H9 (cell line): ENCODE data around the gene SPTLC3. TPM values are rescaled to one million over a fixed set of nuclear protein-coding genes. Genes with fewer than 3 reads are reported as not detected.

Experiments used
- DNase-seq: peaks from one replicate; pipeline ENCODE4 v3.0.0-alpha.2; 2017
- H2AFZ ChIP-seq: one replicate; pipeline ENCODE4 v1.6.1; 2013; ENCODE audit warnings: mild to moderate bottlenecking, low read length, control low read depth, moderate library complexity
- H2AK5ac ChIP-seq: 2 replicates; pipeline ENCODE4 v1.6.1; 2013; ENCODE audit warnings: low read length, control low read depth, mixed read lengths; ENCODE audit not compliant: insufficient read length
- H2BK120ac ChIP-seq: one replicate; pipeline ENCODE4 v1.6.1; 2013; ENCODE audit warnings: low read depth, mild to moderate bottlenecking, low read length, control low read depth, inconsistent platforms; ENCODE audit not compliant: poor library complexity, severe bottlenecking
- H2BK12ac ChIP-seq: 2 replicates; pipeline ENCODE4 v1.6.1; 2013; ENCODE audit warnings: low read length, control low read depth, mixed read lengths, low read depth; ENCODE audit not compliant: insufficient read length
- H2BK15ac ChIP-seq: 2 replicates; pipeline ENCODE4 v1.6.1; 2013; ENCODE audit warnings: low read depth, low read length, control low read depth
- H2BK20ac ChIP-seq: one replicate; pipeline ENCODE4 v1.6.1; 2013; ENCODE audit warnings: low read depth, mild to moderate bottlenecking, low read length, control low read depth, inconsistent platforms; ENCODE audit not compliant: poor library complexity, severe bottlenecking
- H2BK5ac ChIP-seq: 2 replicates; pipeline ENCODE4 v1.6.1; 2013; ENCODE audit warnings: low read length, control low read depth, mixed read lengths; ENCODE audit not compliant: insufficient read length
- H3K14ac ChIP-seq: 2 replicates; pipeline ENCODE4 v1.6.1; 2013; ENCODE audit warnings: low read length, control low read depth; ENCODE audit not compliant: insufficient read depth
- H3K18ac ChIP-seq: 2 replicates; pipeline ENCODE4 v1.6.1; 2013; ENCODE audit warnings: low read depth, mild to moderate bottlenecking, mixed read lengths, low read length, control low read depth; ENCODE audit not compliant: insufficient read length
- H3K23ac ChIP-seq: 2 replicates; pipeline ENCODE4 v1.6.1; 2013; ENCODE audit warnings: low read length, control low read depth, mixed read lengths, low read depth; ENCODE audit not compliant: insufficient read length
- H3K23me2 ChIP-seq: 2 replicates; pipeline ENCODE4 v1.6.1; 2013; ENCODE audit warnings: low read depth, mild to moderate bottlenecking, mixed read lengths, low read length, control low read depth; ENCODE audit not compliant: insufficient read length, poor library complexity, severe bottlenecking
- H3K27ac ChIP-seq: 2 replicates; pipeline ENCODE4 v1.5.1; 2013; ENCODE audit warnings: low read length, control low read depth, mixed read lengths, low read depth; ENCODE audit not compliant: insufficient read length
- H3K27me3 ChIP-seq: 2 replicates; pipeline ENCODE4 v1.6.1; 2013; ENCODE audit warnings: low read length, control low read depth, inconsistent platforms; ENCODE audit not compliant: insufficient read depth
- H3K4ac ChIP-seq: 2 replicates; pipeline ENCODE4 v1.6.1; 2013; ENCODE audit warnings: low read depth, mild to moderate bottlenecking, control low read depth, inconsistent platforms, low read length, moderate library complexity
- H3K4me1 ChIP-seq: 2 replicates; pipeline ENCODE4 v1.6.1; 2013; ENCODE audit warnings: low read length, control low read depth, inconsistent platforms; ENCODE audit not compliant: insufficient read depth
- H3K4me2 ChIP-seq: 2 replicates; pipeline ENCODE4 v1.6.1; 2013; ENCODE audit warnings: low read length, control low read depth, mixed read lengths; ENCODE audit not compliant: insufficient read length, insufficient read depth
- H3K56ac ChIP-seq: 2 replicates; pipeline ENCODE4 v1.6.1; 2013; ENCODE audit warnings: low read depth, mild to moderate bottlenecking, mixed read lengths, low read length, control low read depth; ENCODE audit not compliant: insufficient read length
- H3K79me1 ChIP-seq: 2 replicates; pipeline ENCODE4 v1.6.1; 2013; ENCODE audit warnings: low read depth, mild to moderate bottlenecking, moderate library complexity, low read length, control low read depth, inconsistent platforms; ENCODE audit not compliant: insufficient read depth, poor library complexity, severe bottlenecking
- H3K79me2 ChIP-seq: 2 replicates; pipeline ENCODE4 v1.6.1; 2013; ENCODE audit warnings: low read length, control low read depth, inconsistent platforms; ENCODE audit not compliant: insufficient read depth
- H3K9ac ChIP-seq: 2 replicates; pipeline ENCODE4 v1.6.1; 2013; ENCODE audit warnings: low read length, control low read depth, mixed read lengths; ENCODE audit not compliant: insufficient read length; ENCODE audit errors: extremely low read depth
- H3K9me3 ChIP-seq: one replicate; pipeline ENCODE4 v1.6.1; 2013; ENCODE audit warnings: low read depth, low read length, inconsistent platforms; ENCODE audit not compliant: control insufficient read depth
- H3T11ph ChIP-seq: one replicate; pipeline ENCODE4 v1.6.1; 2013; ENCODE audit warnings: mild to moderate bottlenecking, low read length, control low read depth, inconsistent platforms
- H4K20me1 ChIP-seq: one replicate; pipeline ENCODE4 v1.6.1; 2013; ENCODE audit not compliant: control insufficient read depth, insufficient read length, insufficient read depth
- H4K5ac ChIP-seq: 2 replicates; pipeline ENCODE4 v1.6.1; 2013; ENCODE audit warnings: low read depth, mild to moderate bottlenecking, mixed read lengths, low read length, control low read depth; ENCODE audit not compliant: insufficient read length
- H4K8ac ChIP-seq: replicated peaks from 2 replicates; pipeline ENCODE4 v1.6.1; 2013; ENCODE audit warnings: low read length, control low read depth, mixed read lengths, low read depth; ENCODE audit not compliant: insufficient read length
- H4K91ac ChIP-seq: 2 replicates; pipeline ENCODE4 v1.6.1; 2013; ENCODE audit warnings: low read depth, mild to moderate bottlenecking, moderate library complexity, mixed read lengths, low read length, control low read depth; ENCODE audit not compliant: insufficient read length
- H3K27ac Mint-ChIP-seq, 3 experiments: 2 replicates in 2 of 3; 3 replicates in 1 of 3; pipeline ENCODE4 v1.8.0; 2020 to 2021; ENCODE audit warnings: mixed read lengths in 3 of 3, mild to moderate bottlenecking in 1 of 3, moderate library complexity in 1 of 3
- H3K27me3 Mint-ChIP-seq: 2 replicates; pipeline ENCODE4 v1.8.0; 2021; ENCODE audit warnings: low read depth, mild to moderate bottlenecking, moderate library complexity, mixed read lengths
- H3K36me3 Mint-ChIP-seq, 3 experiments: 2 replicates in 2 of 3; 3 replicates in 1 of 3; pipeline ENCODE4 v1.8.0; 2020 to 2021; ENCODE audit warnings: low read depth in 3 of 3, mixed read lengths in 3 of 3; ENCODE audit not compliant: insufficient read depth in 1 of 3
- H3K4me1 Mint-ChIP-seq, 2 experiments: 2 replicates each; pipeline ENCODE4 v1.8.0; 2020; ENCODE audit warnings: mixed read lengths in 2 of 2
- H3K4me3 Mint-ChIP-seq, 2 experiments: 2 replicates in 1 of 2; 3 replicates in 1 of 2; pipeline ENCODE4 v1.8.0; 2020 to 2021; ENCODE audit warnings: mild to moderate bottlenecking in 2 of 2, mixed read lengths in 2 of 2, moderate library complexity in 1 of 2
- H3K9me3 Mint-ChIP-seq, 2 experiments: 2 replicates in 1 of 2; 3 replicates in 1 of 2; pipeline ENCODE4 v1.8.0; 2020; ENCODE audit warnings: mild to moderate bottlenecking in 2 of 2, mixed read lengths in 2 of 2, moderate library complexity in 1 of 2
- WGBS: extraction: QIAGEN DNeasy Blood & Tissue Kit; methylation state at CpG from one replicate; pipeline ENCODE4 v1.1.7; 2013; ENCODE audit warnings: missing lambda C conversion rate, low lambda C conversion rate, mixed read lengths; ENCODE audit not compliant: insufficient read length; ENCODE audit errors: extremely low coverage; 5-methylcytosine and 5-hydroxymethylcytosine counted together
- total RNA-seq: library from RNA; stranded (reverse); gene quantifications from 2 replicates; pipeline ENCODE4 v1.2.1, GENCODE V29; 2021
- TF ChIP-seq, protein P1 (sequence below): fragments of 200-600 bp; sonication (generic); conservative IDR thresholded peaks from 3 replicates; pipeline ENCODE4 v1.8.0; 2021; ENCODE audit warnings: antibody characterized with exemption, mild to moderate bottlenecking

Gene SPTLC3
- total RNA-seq, 1 experiment from 2014 or later: 0.68 TPM

GRCh38 chr20:13021205-13021970 is 12.6 kb downstream of the SPTLC3 start:
- Histone ChIP-seq H3K4me2 (no peak overlapping the region), H3K79me2 (no peaks in the 10 kb centered on the region), H2BK12ac (no peak overlapping the region), H3K9ac (no peak overlapping the region), H2BK120ac (no peak overlapping the region), H3K27ac (no peak overlapping the region), H3K56ac (no peak overlapping the region), H2AFZ (no peak overlapping the region), H4K20me1 (no peaks in the 10 kb centered on the region), H3K9me3 (no peaks in the 10 kb centered on the region), H3T11ph (no peak overlapping the region), H2BK15ac (no peak overlapping the region), H2BK5ac (no peak overlapping the region), H3K18ac (no peak overlapping the region), H4K8ac (no peak overlapping the region), H4K5ac (no peak overlapping the region), H2BK20ac (no peak overlapping the region), H3K23me2 (no peaks in the 10 kb centered on the region), H3K14ac (no peak overlapping the region), H4K91ac (no peak overlapping the region), H3K27me3 (no peaks in the 10 kb centered on the region), H3K4ac (no peak overlapping the region), H3K79me1 (no peaks in the 10 kb centered on the region), H3K23ac (no peak overlapping the region), H2AK5ac (no peak overlapping the region), H3K4me1 (no peaks in the 10 kb centered on the region)
- DNase-seq: no peak
- Mint-ChIP-seq H3K9me3 (peaks cover 18 to 20% of the 10 kb centered on the region in 2 experiments), H3K4me3 (no peak overlapping the region), H3K36me3 (peaks cover 8 to 18% (median 8%) of the 10 kb centered on the region in 3 experiments), H3K27ac (no peak overlapping the region), H3K4me1 (peaks cover 6% of the 10 kb centered on the region in 2 experiments), H3K27me3 (no peaks in the 10 kb centered on the region)
- no CpG with 5 or more reads among the region's 5 CpGs for WGBS
- TF ChIP-seq, protein P1, sequence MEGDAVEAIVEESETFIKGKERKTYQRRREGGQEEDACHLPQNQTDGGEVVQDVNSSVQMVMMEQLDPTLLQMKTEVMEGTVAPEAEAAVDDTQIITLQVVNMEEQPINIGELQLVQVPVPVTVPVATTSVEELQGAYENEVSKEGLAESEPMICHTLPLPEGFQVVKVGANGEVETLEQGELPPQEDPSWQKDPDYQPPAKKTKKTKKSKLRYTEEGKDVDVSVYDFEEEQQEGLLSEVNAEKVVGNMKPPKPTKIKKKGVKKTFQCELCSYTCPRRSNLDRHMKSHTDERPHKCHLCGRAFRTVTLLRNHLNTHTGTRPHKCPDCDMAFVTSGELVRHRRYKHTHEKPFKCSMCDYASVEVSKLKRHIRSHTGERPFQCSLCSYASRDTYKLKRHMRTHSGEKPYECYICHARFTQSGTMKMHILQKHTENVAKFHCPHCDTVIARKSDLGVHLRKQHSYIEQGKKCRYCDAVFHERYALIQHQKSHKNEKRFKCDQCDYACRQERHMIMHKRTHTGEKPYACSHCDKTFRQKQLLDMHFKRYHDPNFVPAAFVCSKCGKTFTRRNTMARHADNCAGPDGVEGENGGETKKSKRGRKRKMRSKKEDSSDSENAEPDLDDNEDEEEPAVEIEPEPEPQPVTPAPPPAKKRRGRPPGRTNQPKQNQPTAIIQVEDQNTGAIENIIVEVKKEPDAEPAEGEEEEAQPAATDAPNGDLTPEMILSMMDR: no peak
